Activated effector memory CD4-positive, alpha-beta T cell treated with anti-CD3 and anti-CD28 coated beads, Interleukin-2, amount 50 U/mL, for 16 hours (primary cell): ENCODE results near the gene RUBCNL.
A peak's percentile ranks its signal among the peaks of the same experiment; 100 is the strongest.

Experiments used
- DNase-seq: peaks from one replicate; pipeline ENCODE4 v3.0.0-alpha.2; 2020

Gene RUBCNL

DNA sequence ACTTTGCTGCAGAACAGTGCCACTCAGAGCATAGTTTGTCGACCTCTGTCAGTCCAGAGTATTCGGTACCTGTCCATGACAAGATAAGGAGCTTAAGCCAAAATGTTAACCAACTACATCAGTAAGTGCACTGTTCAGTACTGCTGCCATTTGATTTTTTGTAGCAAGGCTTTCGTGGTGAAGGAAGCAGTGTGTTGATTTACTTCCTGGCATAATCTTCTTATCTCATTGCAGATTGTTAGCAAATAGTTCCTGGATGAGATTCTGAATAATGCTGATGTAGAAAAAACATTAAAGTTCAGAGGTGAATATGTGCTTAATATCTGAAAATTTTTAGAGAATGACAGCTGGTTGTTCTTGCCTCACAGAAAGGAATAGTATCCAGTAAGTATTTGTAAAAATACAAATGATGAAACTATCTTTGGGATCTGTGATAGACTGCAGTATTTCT lies 89.7 kb downstream of the RUBCNL start:
- DNase-seq = no peak

GRCh38 chr13:46296921-46297320 lies 90.1 kb downstream of the RUBCNL start:
- no peak for DNase-seq

GRCh38 chr13:46296115-46296822 lies 90.8 kb downstream of the RUBCNL start:
- DNase-seq = no peak

GRCh38 chr13:46295491-46296114 lies 91.4 kb downstream of the RUBCNL start:
- peak; percentile 73 for DNase-seq

DNA sequence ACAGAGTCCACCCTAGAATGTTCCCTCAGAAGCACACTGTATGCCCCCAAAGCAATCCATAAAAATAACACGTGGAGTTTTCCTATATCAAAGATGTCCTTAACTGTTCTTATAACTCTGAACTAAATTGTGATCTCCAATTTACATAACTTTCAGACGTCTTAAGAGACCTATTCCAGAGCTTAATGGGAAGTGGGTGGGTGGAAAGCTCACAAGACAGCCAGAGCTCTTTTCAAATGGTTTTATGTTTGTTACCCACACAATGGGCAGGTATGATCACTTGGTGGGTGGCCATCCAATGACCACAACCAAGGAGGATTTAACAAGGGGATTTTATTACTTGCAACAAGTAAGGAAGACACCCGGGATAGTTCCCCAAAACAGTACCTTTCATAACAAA lies 93.6 kb downstream of the RUBCNL start:
- no peak for DNase-seq
